SK-N-SH (cell line): ENCODE measurements around the gene BEND3. TPM values are rescaled to one million over a fixed set of nuclear protein-coding genes. Genes with fewer than 3 reads are reported as not detected.

ENCODE experiments used
- CTCF ChIA-PET: fragments of 300-600, 350-600 bp; formaldehyde crosslinking; extraction: SDS; loops from one replicate; lab custom pipeline; 2021; lab: Yijun Ruan, JAX
- POLR2A ChIA-PET: fragments of 350-600 bp; sonication (Branson Sonifier 250); formaldehyde crosslinking; extraction: SDS; loops from one replicate; lab custom pipeline; 2020; ENCODE audit warnings: antibody characterized with exemption, inconsistent platforms; lab: Yijun Ruan, JAX
- DNase-seq: peaks from one replicate; pipeline ENCODE4 v3.0.0; 2012
- H2AFZ ChIP-seq: fragments of 200-600 bp; sonication (generic); 2 replicates; pipeline ENCODE4 v1.8.1; 2016; ENCODE audit warnings: antibody characterized with exemption, mild to moderate bottlenecking, low read depth
- H3F3A ChIP-seq: fragments of 200-600 bp; sonication (generic); replicated peaks from 2 replicates; pipeline ENCODE3; 2016; ENCODE audit warnings: antibody characterized with exemption, mild to moderate bottlenecking; ENCODE audit not compliant: insufficient read depth
- H3K27ac ChIP-seq, 2 experiments: fragments of 200-500 bp in 1 of 2; fragments of 200-600 bp in 1 of 2; sonication (Bioruptor generic) in 1 of 2; sonication (generic), shearing (Covaris generic) in 1 of 2; 2 replicates each; pipeline versions ENCODE4 v1.5.1 to v1.6.1; 2014 to 2016; ENCODE audit warnings: low read depth in 2 of 2, inconsistent platforms in 1 of 2, low read length in 1 of 2, mild to moderate bottlenecking in 1 of 2, mixed read lengths in 1 of 2
- H3K27me3 ChIP-seq: fragments of 200-600 bp; sonication (generic), shearing (Covaris generic); 2 replicates; pipeline ENCODE4 v1.6.1; 2016; ENCODE audit warnings: mixed run types; ENCODE audit not compliant: insufficient read depth
- H3K36me3 ChIP-seq, 2 experiments: fragments of 200-500 bp in 1 of 2; fragments of 200-600 bp in 1 of 2; sonication (Bioruptor generic) in 1 of 2; sonication (generic) in 1 of 2; replicated peaks in 1 of 2; 2 replicates each; pipeline versions ENCODE3 to v1.5.1; 2014 to 2016; ENCODE audit warnings: low read length in 1 of 2, mild to moderate bottlenecking in 1 of 2; ENCODE audit not compliant: insufficient read depth in 2 of 2, control insufficient read depth in 1 of 2
- H3K4me1 ChIP-seq, 2 experiments: fragments of 200-500 bp in 1 of 2; fragments of 200-600 bp in 1 of 2; sonication (Bioruptor generic) in 1 of 2; sonication (generic), shearing (Covaris generic) in 1 of 2; 2 replicates each; pipeline versions ENCODE4 v1.5.1 to v1.6.1; 2014 to 2016; ENCODE audit warnings: low read depth in 1 of 2, low read length in 1 of 2, mixed run types in 1 of 2; ENCODE audit not compliant: insufficient read depth in 2 of 2, control insufficient read depth in 1 of 2
- H3K4me2 ChIP-seq: fragments of 200-600 bp; sonication (generic), shearing (Covaris generic); 2 replicates; pipeline ENCODE4 v1.6.1; 2017; ENCODE audit warnings: mixed run types
- H3K4me3 ChIP-seq, 2 experiments: fragments of 200-500 bp in 1 of 2; fragments of 200-600 bp in 1 of 2; sonication (Bioruptor generic) in 1 of 2; sonication (generic), shearing (Covaris generic) in 1 of 2; 2 replicates each; pipeline versions ENCODE4 v1.5.1 to v1.8.1; 2014 to 2016; ENCODE audit warnings: low read depth in 2 of 2, inconsistent platforms in 1 of 2, low read length in 1 of 2, mild to moderate bottlenecking in 1 of 2, mixed read lengths in 1 of 2, moderate library complexity in 1 of 2
- H3K79me2 ChIP-seq: fragments of 200-600 bp; sonication (generic); 2 replicates; pipeline ENCODE4 v1.8.1; 2017; ENCODE audit warnings: mild to moderate bottlenecking; ENCODE audit not compliant: insufficient read depth
- H3K9ac ChIP-seq: fragments of 200-600 bp; sonication (generic); 2 replicates; pipeline ENCODE4 v1.6.1; 2017; ENCODE audit warnings: mixed run types
- H3K9me2 ChIP-seq: fragments of 200-600 bp; sonication (generic); 2 replicates; pipeline ENCODE4 v1.6.1; 2017; ENCODE audit warnings: mixed run types
- H3K9me3 ChIP-seq: fragments of 200-600 bp; sonication (generic); 2 replicates; pipeline ENCODE4 v1.6.1; 2017; ENCODE audit warnings: mixed run types, mild to moderate bottlenecking, moderate library complexity
- H4K20me1 ChIP-seq: fragments of 200-600 bp; sonication (generic); 2 replicates; pipeline ENCODE4 v1.6.1; 2017; ENCODE audit warnings: mild to moderate bottlenecking, mixed run types; ENCODE audit not compliant: insufficient read depth
- CHD2 ChIP-seq: fragments of 150-350 bp; IDR thresholded peaks from 2 replicates; pipeline ENCODE4 v1.6.1; 2018; ENCODE audit warnings: low read length; ENCODE audit not compliant: partially characterized antibody
- CTCF ChIP-seq: fragments of 200-600 bp; sonication (generic); IDR thresholded peaks from 2 replicates; pipeline ENCODE4 v1.6.1; 2017; ENCODE audit warnings: antibody characterized with exemption, mild to moderate bottlenecking, moderate library complexity
- GABPA ChIP-seq: IDR thresholded peaks from 2 replicates; pipeline ENCODE4 v1.4.0; 2012; ENCODE audit warnings: low read depth, mild to moderate bottlenecking
- JUND ChIP-seq: IDR thresholded peaks from 2 replicates; pipeline ENCODE4 v1.4.0; 2012
- MEF2A ChIP-seq: IDR thresholded peaks from 2 replicates; pipeline ENCODE4 v1.4.0; 2012; ENCODE audit warnings: low read depth, borderline replicate concordance
- MXI1 ChIP-seq: IDR thresholded peaks from 2 replicates; pipeline ENCODE4 v1.6.1; 2012; ENCODE audit warnings: mild to moderate bottlenecking, low read depth, low read length, improper control_type of control experiment
- PBX3 ChIP-seq: IDR thresholded peaks from 2 replicates; pipeline ENCODE4; 2012
- RCOR1 ChIP-seq: fragments of 150-350 bp; IDR thresholded peaks from 2 replicates; pipeline ENCODE4 v1.6.1; 2017; ENCODE audit warnings: antibody characterized with exemption, low read length
- REST ChIP-seq: IDR thresholded peaks from 2 replicates; pipeline ENCODE4 v1.6.1; 2012; ENCODE audit warnings: mild to moderate bottlenecking, low read depth, low read length, moderate library complexity
- SIN3A ChIP-seq: IDR thresholded peaks from 2 replicates; pipeline ENCODE4 v1.6.1; 2012; ENCODE audit warnings: low read depth, mild to moderate bottlenecking, low read length, moderate library complexity, borderline replicate concordance
- SMC3 ChIP-seq: IDR thresholded peaks from 2 replicates; pipeline ENCODE4 v1.6.1; 2012; ENCODE audit warnings: low read depth, low read length, improper control_type of control experiment
- TCF12 ChIP-seq: IDR thresholded peaks from 2 replicates; pipeline ENCODE4 v1.4.0; 2012
- TEAD4 ChIP-seq: IDR thresholded peaks from 2 replicates; pipeline ENCODE4 v1.4.0; 2012; ENCODE audit warnings: mild to moderate bottlenecking, borderline replicate concordance; ENCODE audit not compliant: insufficient read depth
- YY1 ChIP-seq: IDR thresholded peaks from 2 replicates; pipeline ENCODE4 v1.4.0; 2012; ENCODE audit warnings: low read depth, mild to moderate bottlenecking
- WGBS: methylation state at CpG from one replicate; pipeline ENCODE4 v1.1.6; 2017; ENCODE audit warnings: low lambda C conversion rate; 5-methylcytosine and 5-hydroxymethylcytosine counted together
- polyA plus RNA-seq, 3 experiments: library from polyadenylated mRNA; depleted of rRNA; stranded (reverse); fragments of >200 nt; gene quantifications; 2 replicates each; pipeline ENCODE4 v1.2.3, GENCODE V29; 2012

Gene BEND3
- polyA plus RNA-seq, 1 of the 3 experiments (the other 2 are of a cell fraction), result 1.0 TPM

- H3K4me2 ChIP-seq, result no peak overlapping the region
- WGBS, result 95% methylated on average over 4 of the region's 4 CpGs
- peaks cover 7% of the 10 kb centered on the region for H3F3A ChIP-seq
- H3K36me3 ChIP-seq, result no peaks in the 10 kb centered on the region
- no peak for TF ChIP-seq TCF12
- TF ChIP-seq SIN3A, result no peak
- no peak for TF ChIP-seq PBX3
- TF ChIP-seq MXI1, result no peak
- no peak for TF ChIP-seq JUND
- TF ChIP-seq REST, result no peak
- TF ChIP-seq TEAD4, result no peak
- no peak for TF ChIP-seq GABPA
- no peak for TF ChIP-seq CHD2
- no peak for TF ChIP-seq MEF2A
- TF ChIP-seq CTCF, result no peak
- no peak for TF ChIP-seq SMC3
- TF ChIP-seq RCOR1, result no peak
- TF ChIP-seq YY1, result no peak
- no peak overlapping the region for H3K27ac ChIP-seq
- no peaks in the 10 kb centered on the region for H3K9me3 ChIP-seq
- H2AFZ ChIP-seq, result no peak overlapping the region
- H3K4me1 ChIP-seq, result peaks cover 8% of the 10 kb centered on the region in 2 experiments; a peak in 2 of 4 replicates
- H3K27me3 ChIP-seq, result no peaks in the 10 kb centered on the region; the same call in 1 of the 2 replicates
- no peaks in the 10 kb centered on the region for H3K9me2 ChIP-seq
- ChIA-PET POLR2A (no interaction called here), CTCF (interaction anchor here (1.6 kb wide), 1 partner anchor 11 kb away, joined by 5 read pairs; no protein-coding TSS in a partner anchor)
- H3K4me3 ChIP-seq, result no peak overlapping the region
- no peaks in the 10 kb centered on the region for H4K20me1 ChIP-seq
- H3K9ac ChIP-seq, result no peak overlapping the region
- no peaks in the 10 kb centered on the region for H3K79me2 ChIP-seq
- DNase-seq, result no peak
These were observed 5.1 kb upstream of the BEND3 start for GRCh38 chr6:107120404-107120803.
